ENCODE data around the gene RASGRP4. TPM values are rescaled to one million over a fixed set of nuclear protein-coding genes. Genes with fewer than 3 reads are reported as not detected.

The RASGRP4 gene
- polyA plus RNA-seq, 3 donors, result 30.2 to 141 (median 50.3) TPM

DNA sequence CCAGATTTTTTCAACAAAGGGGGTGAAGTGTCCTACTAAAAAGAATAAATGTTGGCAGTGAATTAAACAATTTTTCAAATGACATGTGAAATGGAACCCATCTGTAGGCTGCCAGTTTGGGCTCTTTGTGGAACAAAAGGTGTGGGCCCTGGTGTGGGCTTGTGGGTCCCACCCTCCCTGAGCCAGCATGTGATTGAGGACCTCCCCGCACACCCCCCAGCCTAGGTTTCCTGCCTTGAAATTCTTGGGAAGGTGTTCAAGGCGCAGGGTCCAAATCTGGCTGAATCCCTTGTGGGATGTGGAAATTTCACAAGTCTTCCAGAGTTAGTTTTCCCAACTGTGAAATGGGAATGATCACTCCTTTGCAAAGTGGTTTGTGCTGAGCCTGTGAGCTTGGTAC is 42.3 kb downstream of the RASGRP4 start:
- H4K20me1 ChIP-seq (ENCODE audit: insufficient read depth, low read length), result peaks cover 53% of the 10 kb centered on the region
- intact Hi-C loops (cut with micrococcal nuclease), result no loop called here
- WGBS (ENCODE audit: insufficient coverage), result 100% methylated on average over 1 of the region's 2 CpGs
- Mint-ChIP-seq H3K4me3 (no peak overlapping the region), H3K9me3 (peaks cover 0 to 8% (median 3%) of the 10 kb centered on the region in 7 donors), H3K4me1 (peaks cover 23% of the 10 kb centered on the region), H3K36me3 (peaks cover 64 to 65% of the 10 kb centered on the region in 2 donors), H3K27ac (no peak overlapping the region), H3K27me3 (ENCODE audit: low read depth in 3 of 3) (peaks cover 17 to 44% (median 26%) of the 10 kb centered on the region in 3 donors)
- peaks cover 49 to 64% of the 10 kb centered on the region in 2 donors for H3K36me3 ChIP-seq (replicated peaks in 1 of 2; ENCODE audit: control insufficient read depth in 1 of 2, insufficient read depth in 2 of 2, low read length in 2 of 2)
- H3K4me2 ChIP-seq (replicated peaks; ENCODE audit: extremely low read depth, low read length, poor library complexity, severe bottlenecking), result no peak overlapping the region
- H3K9me3 ChIP-seq (replicated peaks in 1 of 2; ENCODE audit: control insufficient read depth in 1 of 2, insufficient read depth in 1 of 2, low read length in 2 of 2), result no peaks in the 10 kb centered on the region
- no peak overlapping the region for H3K9ac ChIP-seq (ENCODE audit: insufficient read depth, low read length, poor library complexity, severe bottlenecking)
- no peak overlapping the region for H2AFZ ChIP-seq (ENCODE audit: insufficient read depth, low read depth, low read length, poor library complexity, severe bottlenecking)
- peaks cover 2 to 41% of the 10 kb centered on the region in 2 donors for H3K27me3 ChIP-seq (ENCODE audit: control insufficient read depth in 2 of 2, insufficient read depth in 2 of 2, low read length in 2 of 2)
- TF ChIP-seq CTCF (IDR thresholded peaks at IDR 0.05), result no peak
- H3K4me1 ChIP-seq (ENCODE audit: control insufficient read depth in 1 of 2, insufficient read depth in 2 of 2, low read length in 2 of 2), result peaks cover 27 to 36% of the 10 kb centered on the region in 2 donors
- no peak overlapping the region for H3K4me3 ChIP-seq (replicated peaks in 1 of 3; ENCODE audit: low read depth in 2 of 3, low read length in 3 of 3)
- DNase-seq, result no peak
- no peak overlapping the region for H3K27ac ChIP-seq (ENCODE audit: low read depth in 1 of 2, low read length in 2 of 2)
- no peaks in the 10 kb centered on the region for H3K79me2 ChIP-seq (ENCODE audit: insufficient read depth, low read length)

- H3K4me1 ChIP-seq (ENCODE audit: control insufficient read depth in 1 of 2, insufficient read depth in 2 of 2, low read length in 2 of 2), result peaks cover 24 to 31% of the 10 kb centered on the region in 2 donors
- Mint-ChIP-seq H3K4me3 (no peak overlapping the region), H3K27me3 (ENCODE audit: low read depth in 3 of 3) (peaks cover 15 to 40% (median 23%) of the 10 kb centered on the region in 3 donors), H3K36me3 (peaks cover 64 to 70% of the 10 kb centered on the region in 2 donors), H3K27ac (no peak overlapping the region), H3K4me1 (peaks cover 22% of the 10 kb centered on the region), H3K9me3 (peaks cover 0 to 8% (median 2%) of the 10 kb centered on the region in 7 donors)
- no peak overlapping the region for H3K4me2 ChIP-seq (replicated peaks; ENCODE audit: extremely low read depth, low read length, poor library complexity, severe bottlenecking)
- peaks cover 54% of the 10 kb centered on the region for H4K20me1 ChIP-seq (ENCODE audit: insufficient read depth, low read length)
- no peak overlapping the region for H3K4me3 ChIP-seq (replicated peaks in 1 of 3; ENCODE audit: low read depth in 2 of 3, low read length in 3 of 3)
- no peak overlapping the region for H3K9ac ChIP-seq (ENCODE audit: insufficient read depth, low read length, poor library complexity, severe bottlenecking)
- no peaks in the 10 kb centered on the region for H3K9me3 ChIP-seq (replicated peaks in 1 of 2; ENCODE audit: control insufficient read depth in 1 of 2, insufficient read depth in 1 of 2, low read length in 2 of 2)
- intact Hi-C loops (cut with micrococcal nuclease), result no loop called here
- no peak overlapping the region for H3K27ac ChIP-seq (ENCODE audit: low read depth in 1 of 2, low read length in 2 of 2)
- H3K27me3 ChIP-seq (ENCODE audit: control insufficient read depth in 2 of 2, insufficient read depth in 2 of 2, low read length in 2 of 2), result peaks cover under 1 to 37% of the 10 kb centered on the region in 2 donors
- no peak for DNase-seq
- peaks cover 52 to 67% of the 10 kb centered on the region in 2 donors for H3K36me3 ChIP-seq (replicated peaks in 1 of 2; ENCODE audit: control insufficient read depth in 1 of 2, insufficient read depth in 2 of 2, low read length in 2 of 2)
- H3K79me2 ChIP-seq (ENCODE audit: insufficient read depth, low read length), result no peaks in the 10 kb centered on the region
- no peak for TF ChIP-seq CTCF (IDR thresholded peaks at IDR 0.05)
- 100% methylated on average over 5 of the region's 10 CpGs for WGBS (ENCODE audit: insufficient coverage)
- no peak overlapping the region for H2AFZ ChIP-seq (ENCODE audit: insufficient read depth, low read depth, low read length, poor library complexity, severe bottlenecking)
Observed at GRCh38 chr19:38383184-38383583, 42.8 kb downstream of the RASGRP4 start.

Measured in CD14-positive monocyte (primary cell).